Measurements from ENCODE around the gene HARS2.
"Not testable (repeated sequence)": the region's sequence is repeated elsewhere in the genome, so short reads cannot be mapped to it uniquely, and the experiment has no call there.

The HARS2 gene

GRCh38 chr5:140664359-140665119, 26.7 kb upstream of the HARS2 start, which contains the start of gene WDR55:
Gene WDR55, plus strand, starts transcription at chr5:140664904. Its CDS starts 9 bp downstream, at chr5:140664913.
- peak; percentile 93 for DNase-seq (ENCODE audit: low read depth)
- TF ChIP-seq, protein P1, sequence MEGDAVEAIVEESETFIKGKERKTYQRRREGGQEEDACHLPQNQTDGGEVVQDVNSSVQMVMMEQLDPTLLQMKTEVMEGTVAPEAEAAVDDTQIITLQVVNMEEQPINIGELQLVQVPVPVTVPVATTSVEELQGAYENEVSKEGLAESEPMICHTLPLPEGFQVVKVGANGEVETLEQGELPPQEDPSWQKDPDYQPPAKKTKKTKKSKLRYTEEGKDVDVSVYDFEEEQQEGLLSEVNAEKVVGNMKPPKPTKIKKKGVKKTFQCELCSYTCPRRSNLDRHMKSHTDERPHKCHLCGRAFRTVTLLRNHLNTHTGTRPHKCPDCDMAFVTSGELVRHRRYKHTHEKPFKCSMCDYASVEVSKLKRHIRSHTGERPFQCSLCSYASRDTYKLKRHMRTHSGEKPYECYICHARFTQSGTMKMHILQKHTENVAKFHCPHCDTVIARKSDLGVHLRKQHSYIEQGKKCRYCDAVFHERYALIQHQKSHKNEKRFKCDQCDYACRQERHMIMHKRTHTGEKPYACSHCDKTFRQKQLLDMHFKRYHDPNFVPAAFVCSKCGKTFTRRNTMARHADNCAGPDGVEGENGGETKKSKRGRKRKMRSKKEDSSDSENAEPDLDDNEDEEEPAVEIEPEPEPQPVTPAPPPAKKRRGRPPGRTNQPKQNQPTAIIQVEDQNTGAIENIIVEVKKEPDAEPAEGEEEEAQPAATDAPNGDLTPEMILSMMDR (IDR thresholded peaks at IDR 0.05; ENCODE audit: insufficient read depth, low read depth, low read length, missing control alignments): no peak
- H3K4me3 ChIP-seq (ENCODE audit: low read depth, low read length): peak within 1 kb of the TSS; percentile 82

- not testable (repeated sequence) for H3K4me3 ChIP-seq (ENCODE audit: low read depth, low read length); DNase-seq (ENCODE audit: low read depth)
Measured at GRCh38 chr5:140671035-140671434, 20.2 kb upstream of the HARS2 start.

GRCh38 chr5:140671472-140672125, 19.7 kb upstream of the HARS2 start:
- DNase-seq (ENCODE audit: low read depth): no peak
- TF ChIP-seq, protein P1 (IDR thresholded peaks at IDR 0.05; ENCODE audit: insufficient read depth, low read depth, low read length, missing control alignments): no peak
- no peak overlapping the region for H3K4me3 ChIP-seq (ENCODE audit: low read depth, low read length)

GRCh38 chr5:140672455-140673186, 18.6 kb upstream of the HARS2 start:
- H3K4me3 ChIP-seq (ENCODE audit: low read depth, low read length): no peak overlapping the region
- no peak for DNase-seq (ENCODE audit: low read depth)
- TF ChIP-seq, protein P1 (IDR thresholded peaks at IDR 0.05; ENCODE audit: insufficient read depth, low read depth, low read length, missing control alignments): no peak

DNA sequence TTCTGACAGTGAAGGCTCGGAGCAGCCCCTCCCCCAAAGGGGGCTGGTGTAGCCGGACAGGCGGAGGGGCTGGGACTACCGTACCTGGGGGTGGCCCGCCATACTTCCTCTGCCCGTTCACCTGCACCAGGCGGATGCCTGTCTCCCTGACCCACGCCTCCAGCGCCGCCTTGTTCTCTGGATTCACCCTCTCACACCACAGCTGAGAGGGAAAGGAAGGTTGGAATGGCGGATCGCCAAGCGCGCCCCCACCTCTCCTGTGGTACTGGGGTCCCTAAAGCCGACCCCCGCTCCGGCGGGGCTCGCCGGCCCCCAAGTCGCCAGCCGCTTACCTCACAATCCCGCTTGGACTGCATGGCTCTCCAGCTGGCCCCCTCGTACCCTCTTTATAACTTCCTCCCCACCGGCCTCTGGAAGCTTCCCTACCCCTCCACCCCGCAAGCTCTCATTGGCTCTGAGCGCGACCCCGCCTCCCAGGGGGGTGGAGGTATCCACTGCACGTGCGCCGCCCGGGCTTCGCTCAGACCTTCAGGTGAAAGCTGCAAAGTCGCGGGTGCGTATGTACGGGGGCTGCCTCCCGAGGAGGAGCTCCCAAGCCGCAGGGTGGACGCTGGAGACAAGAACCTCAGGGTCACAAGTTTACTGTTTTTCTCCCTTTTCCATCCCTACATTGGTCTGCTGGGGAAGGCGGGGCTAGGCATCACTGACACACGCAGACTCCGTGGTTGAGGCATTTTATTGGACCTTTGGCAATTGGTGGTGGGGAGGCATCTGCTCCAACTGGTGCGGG, 17.9 kb upstream of the HARS2 start, which contains the start of gene DND1:
TSS of gene DND1 (minus strand) at position 390 of the 790 bp plus-strand sequence. CDS start at position 356, 34 bp downstream.
- TF ChIP-seq, protein P1 (IDR thresholded peaks at IDR 0.05; ENCODE audit: insufficient read depth, low read depth, low read length, missing control alignments): no peak
- DNase-seq (ENCODE audit: low read depth): no peak

GRCh38 chr5:140674211-140674610, 17.0 kb upstream of the HARS2 start:
- no peak for DNase-seq (ENCODE audit: low read depth)
- H3K4me3 ChIP-seq (ENCODE audit: low read depth, low read length): no peak overlapping the region
- TF ChIP-seq, protein P1 (IDR thresholded peaks at IDR 0.05; ENCODE audit: insufficient read depth, low read depth, low read length, missing control alignments): no peak

More for the DNA sequence above, 17.9 kb upstream of the HARS2 start, which contains the start of gene DND1:
- no peak within 1 kb of the TSS for H3K4me3 ChIP-seq (ENCODE audit: low read depth, low read length)
